HEK293 (cell line): ENCODE results near the gene STK16.

Experiments
- CTCF ChIA-PET: fragments of 350-600 bp; formaldehyde crosslinking; extraction: SDS; loops from one replicate; lab custom pipeline; 2021; ENCODE audit warnings: antibody characterized with exemption; lab: Yijun Ruan, JAX
- POLR2A ChIA-PET: fragments of 300-600 bp; formaldehyde crosslinking; extraction: SDS; loops from one replicate; lab custom pipeline; 2020; ENCODE audit warnings: antibody characterized with exemption, inconsistent platforms; lab: Yijun Ruan, JAX
- H3K27ac ChIP-seq: fragments of 200-500 bp; sonication (Bioruptor generic); 2 replicates; pipeline ENCODE4 v1.5.1; 2014; ENCODE audit warnings: low read depth, low read length, control low read depth, inconsistent platforms; ENCODE audit errors: extremely low read depth
- H3K36me3 ChIP-seq, 2 experiments: fragments of 200-500 bp in 1 of 2; sonication (Bioruptor generic) in 1 of 2; 1 replicate in 1 of 2; 2 replicates in 1 of 2; pipeline ENCODE4 v1.5.1; 2014 to 2017; ENCODE audit warnings: inconsistent platforms in 2 of 2, low read length in 2 of 2; ENCODE audit not compliant: control insufficient read depth in 2 of 2, insufficient read depth in 1 of 2
- H3K4me1 ChIP-seq: fragments of 200-500 bp; sonication (Bioruptor generic); 2 replicates; pipeline ENCODE4 v1.5.1; 2014; ENCODE audit warnings: mild to moderate bottlenecking, low read length, inconsistent platforms; ENCODE audit not compliant: control insufficient read depth, insufficient read depth
- H3K4me3 ChIP-seq: 2 replicates; pipeline ENCODE4 v1.5.1; 2011; ENCODE audit warnings: low read depth, mild to moderate bottlenecking, control low read depth, low read length, moderate library complexity
- H3K9me3 ChIP-seq: fragments of 200-500 bp; sonication (Bioruptor generic); 2 replicates; pipeline ENCODE4 v1.5.1; 2014; ENCODE audit warnings: low read depth, low read length, inconsistent platforms; ENCODE audit not compliant: control insufficient read depth, insufficient read depth
- FEZF1 ChIP-seq: fragments of 450-650 bp; formaldehyde crosslinking; IDR thresholded peaks from 2 replicates; pipeline ENCODE4 v1.5.1; 2016; ENCODE audit warnings: missing biosample characterization, missing genetic modification characterization
- HIC1 ChIP-seq: fragments of 450-650 bp; formaldehyde crosslinking; IDR thresholded peaks from 2 replicates; pipeline ENCODE4 v1.5.1; 2016; ENCODE audit warnings: missing biosample characterization, missing genetic modification characterization
- INSM2 ChIP-seq: fragments of 450-650 bp; formaldehyde crosslinking; IDR thresholded peaks from 2 replicates; pipeline ENCODE4 v1.5.1; 2016; ENCODE audit warnings: missing biosample characterization, missing genetic modification characterization
- PBX3 ChIP-seq: sonication (generic); formaldehyde crosslinking; IDR thresholded peaks from 2 replicates; pipeline ENCODE4 v1.8.1; 2022; ENCODE audit warnings: mild to moderate bottlenecking, moderate library complexity, missing genetic modification reagents
- REST ChIP-seq: fragments of 450-650 bp; formaldehyde crosslinking; IDR thresholded peaks from 2 replicates; pipeline ENCODE4 v1.5.1; 2016; ENCODE audit warnings: missing biosample characterization, missing genetic modification characterization
- SP3 ChIP-seq: fragments of 450-650 bp; formaldehyde crosslinking; IDR thresholded peaks from 2 replicates; pipeline ENCODE4 v1.5.1; 2016; ENCODE audit warnings: missing biosample characterization, missing genetic modification characterization
- WT1 ChIP-seq: fragments of 450-650 bp; formaldehyde crosslinking; IDR thresholded peaks from 2 replicates; pipeline ENCODE4 v1.5.1; 2016; ENCODE audit warnings: missing biosample characterization, missing genetic modification characterization
- ZBTB8A ChIP-seq: fragments of 450-650 bp; formaldehyde crosslinking; IDR thresholded peaks from 2 replicates; pipeline ENCODE4 v1.5.1; 2016; ENCODE audit warnings: missing biosample characterization, missing genetic modification characterization
- ZEB2 ChIP-seq: fragments of 450-650 bp; formaldehyde crosslinking; IDR thresholded peaks from 2 replicates; pipeline ENCODE4 v1.5.1; 2016; ENCODE audit warnings: missing biosample characterization, missing genetic modification characterization
- ZFHX2 ChIP-seq: fragments of 450-650 bp; formaldehyde crosslinking; conservative IDR thresholded peaks from 2 replicates; pipeline ENCODE4 v1.5.1; 2016; ENCODE audit warnings: missing biosample characterization, missing genetic modification characterization
- ZNF146 ChIP-seq: fragments of 450-650 bp; formaldehyde crosslinking; IDR thresholded peaks from 2 replicates; pipeline ENCODE4 v1.5.1; 2016; ENCODE audit warnings: missing biosample characterization, missing genetic modification characterization
- ZNF26 ChIP-seq: fragments of 450-650 bp; formaldehyde crosslinking; IDR thresholded peaks from 2 replicates; pipeline ENCODE4 v1.5.1; 2016; ENCODE audit warnings: missing biosample characterization, missing genetic modification characterization
- ZNF292 ChIP-seq: fragments of 450-650 bp; formaldehyde crosslinking; IDR thresholded peaks from 2 replicates; pipeline ENCODE4 v1.5.1; 2016; ENCODE audit warnings: low read depth, missing biosample characterization, missing genetic modification characterization, borderline replicate concordance
- ZNF335 ChIP-seq: fragments of 450-650 bp; formaldehyde crosslinking; conservative IDR thresholded peaks from 2 replicates; pipeline ENCODE4 v1.5.1; 2016; ENCODE audit warnings: missing biosample characterization, missing genetic modification characterization
- ZNF398 ChIP-seq: fragments of 450-650 bp; formaldehyde crosslinking; IDR thresholded peaks from 2 replicates; pipeline ENCODE4 v1.5.1; 2017; ENCODE audit warnings: missing biosample characterization, missing genetic modification characterization
- ZNF544 ChIP-seq: fragments of 450-650 bp; formaldehyde crosslinking; IDR thresholded peaks from 2 replicates; pipeline ENCODE4 v1.5.0; 2017; ENCODE audit warnings: missing biosample characterization, missing genetic modification characterization
- ZNF548 ChIP-seq: fragments of 450-650 bp; formaldehyde crosslinking; IDR thresholded peaks from 2 replicates; pipeline ENCODE4 v1.5.1; 2016; ENCODE audit warnings: missing biosample characterization, missing genetic modification characterization
- ZNF585B ChIP-seq: fragments of 450-650 bp; formaldehyde crosslinking; IDR thresholded peaks from 2 replicates; pipeline ENCODE4 v1.5.1; 2016; ENCODE audit warnings: missing biosample characterization, missing genetic modification characterization
- ZNF600 ChIP-seq: fragments of 450-650 bp; formaldehyde crosslinking; IDR thresholded peaks from 2 replicates; pipeline ENCODE4 v1.5.1; 2016; ENCODE audit warnings: missing biosample characterization, missing genetic modification characterization
- ZNF629 ChIP-seq: fragments of 450-650 bp; formaldehyde crosslinking; IDR thresholded peaks from 2 replicates; pipeline ENCODE4 v1.5.1; 2017; ENCODE audit warnings: missing biosample characterization, missing genetic modification characterization
- ZSCAN30 ChIP-seq: fragments of 450-650 bp; IDR thresholded peaks from 2 replicates; pipeline ENCODE4 v1.5.1; 2018; ENCODE audit warnings: missing biosample characterization, mild to moderate bottlenecking, missing genetic modification characterization, moderate library complexity

STK16 gene

GRCh38 chr2:219278655-219279150 is 33.4 kb downstream of the STK16 start (continued):
- TF ChIP-seq ZNF398, result peak; percentile 95
- TF ChIP-seq ZEB2 (tag by site-specific recombination), result no peak
- peak; percentile 30; the same call in 1 of the 2 replicates for TF ChIP-seq ZNF600 (tag by site-specific recombination)
- no peak for TF ChIP-seq ZNF146
- no peak for TF ChIP-seq PBX3
- peak; percentile 79 for TF ChIP-seq ZNF335
- no peak for TF ChIP-seq ZNF26 (tag by site-specific recombination)
- TF ChIP-seq ZNF585B (tag by site-specific recombination), result no peak
- TF ChIP-seq FEZF1 (tag by site-specific recombination), result peak; percentile 50
- TF ChIP-seq, all 188 proteins: peak for 7

- ChIA-PET CTCF (interaction anchor here (0.6 to 15.0 kb wide), 12 partner anchors 8 to 208 kb away, joined by 3 to 297 read pairs (median 6); partner anchors contain the start of genes GLB1L, STK16 and TUBA4B), POLR2A (interaction anchor here (0.5 to 1.8 kb wide), 16 partner anchors 12 to 292 kb away, joined by 3 to 18 read pairs (median 6); partner anchors contain the start of genes ABCB6, ANKZF1, ATG9A and CNPPD1)
- Histone ChIP-seq H3K9me3 (no peaks in the 10 kb centered on the region), H3K36me3 (peaks cover 0 to 41% of the 10 kb centered on the region in 2 experiments; a peak in 1 of 3 replicates), H3K27ac (peak within 1 kb of the TSS; percentile 67), H3K4me1 (peaks cover 6% of the 10 kb centered on the region), H3K4me3 (peak within 1 kb of the TSS; percentile 54)
- TF ChIP-seq REST (no peak), INSM2 (tag by site-specific recombination) (peak; percentile 59; the same call in 1 of the 2 replicates), HIC1 (tag by site-specific recombination) (no peak; the same call in none of the 2 replicates), SP3 (tag by site-specific recombination) (peak; percentile 90), ZBTB8A (peak; percentile 48), ZSCAN30 (tag by site-specific recombination) (peak; percentile 72; the same call in 1 of the 2 replicates), ZNF544 (tag by site-specific recombination) (no peak), ZNF548 (tag by site-specific recombination) (no peak), ZFHX2 (tag by site-specific recombination) (peak; percentile 68), ZNF292 (tag by site-specific recombination) (no peak), ZNF600 (tag by site-specific recombination) (0 out of 2 replicates have a peak, but pooled peaks have one; percentile 1), WT1 (peak; percentile 55; the same call in 1 of the 2 replicates), ZNF629 (peak; percentile 90)
These were observed 34.1 kb downstream of the STK16 start, which contains the start of gene DNAJB2 for GRCh38 chr2:219279151-219279915. Gene DNAJB2 (plus strand): TSS chr2:219279366. CDS start chr2:219279834, 468 bp downstream.
